GM19351 (cell line): Measurements from ENCODE around the gene ARHGAP35.
A peak's percentile ranks its signal among the peaks of the same experiment; 100 is the strongest.
"Not testable (repeated sequence)": the region's sequence is repeated elsewhere in the genome, so short reads cannot be mapped to it uniquely, and the experiment has no call there.

Source experiments
- ATAC-seq: cut with Tn5 transposase; IDR thresholded peaks from one replicate; pipeline ENCODE4 v1.9.1; 2021; ENCODE audit warnings: mild to moderate bottlenecking, moderate library complexity; ENCODE audit not compliant: unreplicated experiment

ARHGAP35 gene

DNA sequence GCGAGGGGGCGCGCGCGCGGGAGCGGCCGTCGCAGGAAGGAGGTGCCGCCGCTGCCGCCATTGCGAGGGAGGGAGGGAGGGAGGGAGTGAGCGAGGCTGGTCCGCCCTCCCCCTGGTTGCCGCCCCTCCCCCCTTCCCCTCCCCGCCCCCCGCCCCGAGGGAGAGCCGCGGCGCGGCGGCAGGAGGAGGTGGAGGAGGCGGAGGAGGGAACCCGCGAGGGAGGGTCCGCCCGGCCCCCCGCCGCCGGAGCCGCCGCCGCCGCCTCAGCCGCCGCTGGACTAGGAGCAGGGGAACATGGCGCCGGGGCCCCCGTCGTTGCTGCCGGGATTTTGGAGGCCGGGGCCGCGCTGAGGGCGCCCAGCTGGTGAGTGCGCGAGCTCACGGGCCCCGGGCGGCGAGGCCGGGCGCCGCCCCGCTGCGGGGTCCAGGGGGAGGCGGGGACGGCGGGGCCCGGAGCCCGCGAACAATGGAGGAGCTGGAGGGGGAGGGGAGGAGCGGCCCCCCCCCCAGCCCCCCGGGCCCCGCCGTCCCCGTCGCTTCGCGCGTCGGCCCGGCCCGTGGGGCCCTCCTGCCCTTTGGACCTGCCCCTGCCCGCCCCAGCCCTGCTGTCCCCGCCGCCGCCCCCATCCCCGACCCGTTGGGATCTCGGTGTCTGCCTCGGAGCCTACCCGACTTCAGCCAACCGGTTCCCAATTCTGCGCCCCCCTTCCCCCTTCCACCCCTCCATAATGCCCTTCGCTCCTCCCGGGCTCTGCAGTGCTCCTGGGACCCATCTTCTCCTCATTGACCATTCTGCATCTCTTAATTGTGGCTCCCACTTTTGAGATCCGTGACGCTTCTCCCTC, at the start of gene ARHGAP35:
ARHGAP35 (plus strand) TSS at position 152 of the 845 bp plus-strand sequence. CDS start 57,679 bp downstream, outside the sequence.
- ATAC-seq: no peak

DNA sequence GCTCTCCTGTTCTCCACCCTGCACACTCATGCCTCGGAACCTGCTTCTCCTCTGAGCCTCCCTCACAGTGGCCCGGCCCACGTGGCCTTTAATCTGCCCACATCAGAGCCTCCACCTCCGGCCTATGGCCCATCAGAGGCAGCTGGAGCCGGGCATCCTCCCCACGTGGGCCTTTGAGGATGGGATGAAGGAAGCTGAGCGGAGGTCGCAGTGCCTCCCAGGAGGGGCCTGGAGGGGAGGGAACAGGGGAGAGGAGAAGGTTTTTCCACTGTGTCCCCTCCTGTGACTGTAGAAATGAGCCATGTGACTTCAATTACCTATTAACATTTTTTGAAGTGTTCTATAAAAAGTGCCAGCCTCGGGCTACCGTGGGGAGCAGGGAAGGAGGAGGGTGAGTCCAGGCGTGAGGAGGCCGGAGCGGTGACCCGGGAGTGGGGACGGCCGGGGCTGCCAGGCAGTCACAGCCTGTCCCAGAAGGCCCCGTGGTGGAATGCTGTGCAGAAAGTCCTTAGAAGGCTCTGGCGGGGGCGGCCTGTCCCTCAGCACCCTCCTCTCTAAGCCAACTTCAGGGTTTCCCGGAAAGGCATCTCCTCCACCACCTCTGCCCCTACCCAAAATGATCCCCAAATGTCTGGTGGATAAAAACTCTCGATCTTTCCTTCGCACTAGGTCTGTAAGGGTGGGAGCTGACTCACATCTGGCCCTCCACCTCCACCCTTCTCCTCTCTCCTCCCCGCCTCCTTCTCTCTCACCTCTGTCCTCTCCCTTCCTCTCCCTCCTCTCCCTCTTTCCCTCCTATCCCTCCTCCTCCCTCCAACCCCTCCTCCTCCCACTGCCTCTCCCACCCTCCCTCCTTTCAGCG, 47.6 kb upstream of the ARHGAP35 start:
- no peak for ATAC-seq

DNA sequence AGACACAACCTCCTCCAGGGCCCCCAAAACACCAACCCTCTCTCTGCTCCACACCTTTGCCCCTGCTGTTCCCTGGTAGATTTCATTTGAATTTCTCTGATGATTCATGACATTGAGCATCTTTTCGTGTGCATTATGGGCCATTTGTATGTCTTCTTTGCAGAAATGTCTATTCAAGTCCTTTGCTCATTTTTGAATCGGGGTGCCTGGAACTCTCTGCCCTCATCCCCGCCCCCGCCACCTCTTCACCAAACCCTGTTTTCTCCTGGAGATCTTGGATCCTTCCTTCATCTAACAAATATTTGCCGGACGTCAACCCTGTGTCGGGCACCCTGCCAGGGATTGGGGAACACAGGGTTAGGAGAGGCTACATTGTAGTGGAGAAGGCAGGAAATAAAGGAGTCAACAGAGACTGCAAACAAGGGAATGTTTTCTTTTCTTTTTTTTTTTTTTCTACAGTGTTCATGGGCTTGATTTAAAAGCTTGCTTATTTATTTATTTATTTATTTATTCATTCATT, 46.9 kb upstream of the ARHGAP35 start:
- ATAC-seq: no peak

DNA sequence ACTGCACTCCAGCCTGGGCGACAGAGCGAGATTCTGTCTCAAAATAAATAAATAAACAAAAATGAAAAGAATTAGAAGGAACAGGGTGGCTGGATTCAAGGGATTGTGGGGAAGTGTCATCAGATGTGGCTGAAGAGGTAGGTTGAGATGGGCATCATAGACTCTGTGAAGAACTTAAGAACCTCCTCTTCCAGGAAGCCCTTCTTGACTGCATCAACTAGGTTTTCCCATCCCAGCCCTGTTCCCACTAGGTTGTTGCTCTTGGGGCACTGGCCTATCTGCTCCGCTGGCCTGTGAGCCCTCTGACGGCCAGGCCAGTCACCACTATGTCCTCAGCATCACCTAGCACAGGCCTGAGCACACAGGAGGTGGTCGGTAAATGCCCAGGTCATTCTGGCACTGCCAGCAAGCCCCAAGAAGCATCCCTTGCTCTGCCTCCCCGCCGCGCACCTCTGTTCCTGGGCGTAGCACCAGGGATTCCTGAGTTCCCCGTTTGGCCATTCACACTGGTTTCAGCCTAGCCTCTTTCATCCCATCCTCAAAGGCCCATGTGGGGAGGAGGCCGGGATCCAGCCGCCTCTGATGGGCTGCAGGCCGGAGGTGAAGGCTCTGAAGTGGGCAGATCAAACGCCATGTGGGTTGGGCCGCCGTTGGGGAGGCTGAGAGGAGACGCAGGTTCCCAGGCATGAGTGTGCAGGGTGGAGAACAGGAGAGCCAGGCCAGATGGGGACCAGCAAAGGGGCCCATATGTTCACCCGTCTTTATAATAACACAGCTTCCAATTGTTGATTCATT, 44.8 kb upstream of the ARHGAP35 start:
- ATAC-seq: no peak

DNA sequence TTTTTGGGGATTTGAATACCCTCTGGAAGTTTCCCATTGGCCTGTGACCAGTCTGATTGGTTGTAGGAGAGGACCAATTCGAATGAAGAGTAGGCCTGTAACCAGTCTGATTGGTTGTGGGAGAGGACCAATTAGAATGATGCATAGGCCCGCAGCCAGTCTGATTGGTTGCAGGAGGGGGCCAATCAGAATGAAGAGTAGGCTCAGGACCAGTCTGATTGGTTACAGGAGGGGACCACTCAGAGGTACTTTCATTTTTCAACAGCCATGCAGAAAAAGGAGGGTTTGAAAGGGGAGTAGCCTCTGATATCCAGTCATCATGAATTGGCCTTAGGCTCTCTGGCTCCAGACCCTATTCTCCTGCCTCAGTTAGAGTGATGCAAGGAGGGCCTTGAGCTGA, 42.0 kb upstream of the ARHGAP35 start:
- ATAC-seq: no peak

DNA sequence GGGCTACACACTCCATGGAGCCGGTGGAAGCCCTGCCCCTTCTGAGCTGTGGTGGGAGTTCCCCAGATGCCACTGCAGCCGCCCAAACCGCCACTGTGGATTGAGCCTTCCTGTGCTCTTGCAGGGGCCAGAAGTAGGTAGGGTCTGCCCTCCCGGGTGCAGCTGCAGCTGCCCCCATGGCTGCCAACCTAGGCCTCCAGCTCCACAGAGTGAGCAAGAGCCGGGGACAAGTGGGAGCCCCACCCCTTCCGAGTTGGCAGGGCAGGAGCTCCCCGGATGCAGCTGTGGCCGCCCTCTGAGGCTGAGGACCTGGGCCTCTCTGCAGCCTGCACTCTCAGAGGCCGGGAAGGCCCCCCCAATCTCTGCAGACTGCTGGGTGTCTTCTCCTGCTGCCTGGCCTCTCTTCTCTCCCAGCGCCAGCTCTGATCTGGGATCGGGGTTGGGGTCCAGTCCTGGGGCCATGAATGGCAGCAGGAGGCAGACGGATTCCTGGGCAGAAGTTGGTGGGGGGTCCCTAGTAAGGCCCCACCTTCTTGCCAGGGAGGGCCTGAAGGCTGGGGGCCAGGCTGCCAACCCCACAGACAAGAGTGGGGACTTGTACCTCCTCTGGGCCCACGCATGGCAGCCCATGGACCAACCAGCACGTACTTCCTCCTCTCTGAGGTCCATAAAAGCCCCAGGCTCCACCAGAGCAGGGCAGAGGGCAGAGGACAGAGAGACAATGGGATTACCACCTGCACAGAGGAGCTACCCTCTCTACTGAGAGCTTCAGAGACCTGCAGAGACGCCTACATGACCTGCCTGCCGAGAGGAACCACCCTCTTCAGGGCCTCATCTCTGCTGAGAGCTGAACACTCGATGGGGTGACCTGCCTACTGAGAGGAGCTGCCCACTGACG, 39.0 kb upstream of the ARHGAP35 start:
- ATAC-seq: peak; percentile 45

DNA sequence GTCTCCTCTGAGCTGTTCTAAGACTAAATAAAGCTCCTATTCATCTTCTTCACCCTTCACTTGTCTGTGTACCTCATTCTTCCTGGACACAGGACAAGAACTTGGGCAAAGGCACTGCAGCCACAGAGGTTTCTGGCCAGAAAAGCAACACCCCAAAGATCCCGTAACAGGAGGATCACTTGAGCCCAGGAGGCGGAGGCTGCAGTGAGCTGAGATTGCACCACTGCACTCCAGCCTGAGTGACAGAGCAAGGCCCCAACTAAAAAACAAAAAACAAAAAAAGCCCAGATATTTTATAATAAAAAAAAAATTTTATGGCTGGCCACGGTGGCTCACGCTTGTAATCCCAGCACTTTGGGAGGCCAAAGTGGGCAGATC, 38.4 kb upstream of the ARHGAP35 start:
- not testable (repeated sequence) for ATAC-seq

DNA sequence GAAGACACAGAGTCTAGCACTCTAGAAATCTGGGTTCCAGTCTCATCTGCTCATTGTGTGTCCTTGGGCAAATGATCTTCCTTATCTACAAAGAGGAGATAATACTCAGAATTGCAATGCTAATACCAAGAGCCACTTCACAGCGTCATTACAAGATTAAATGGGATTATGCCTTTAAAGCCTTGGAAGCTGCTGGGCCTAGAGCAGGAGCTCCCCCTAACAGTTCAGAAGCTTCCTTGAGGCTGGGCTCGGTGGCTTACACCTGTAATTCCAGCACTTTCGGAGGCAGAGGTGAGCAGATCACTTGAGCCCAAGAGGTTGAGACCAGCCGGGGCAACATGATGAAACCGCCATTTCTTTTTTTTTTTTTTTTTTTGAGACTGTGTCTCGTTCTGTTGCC, 37.7 kb upstream of the ARHGAP35 start:
- no peak for ATAC-seq

DNA sequence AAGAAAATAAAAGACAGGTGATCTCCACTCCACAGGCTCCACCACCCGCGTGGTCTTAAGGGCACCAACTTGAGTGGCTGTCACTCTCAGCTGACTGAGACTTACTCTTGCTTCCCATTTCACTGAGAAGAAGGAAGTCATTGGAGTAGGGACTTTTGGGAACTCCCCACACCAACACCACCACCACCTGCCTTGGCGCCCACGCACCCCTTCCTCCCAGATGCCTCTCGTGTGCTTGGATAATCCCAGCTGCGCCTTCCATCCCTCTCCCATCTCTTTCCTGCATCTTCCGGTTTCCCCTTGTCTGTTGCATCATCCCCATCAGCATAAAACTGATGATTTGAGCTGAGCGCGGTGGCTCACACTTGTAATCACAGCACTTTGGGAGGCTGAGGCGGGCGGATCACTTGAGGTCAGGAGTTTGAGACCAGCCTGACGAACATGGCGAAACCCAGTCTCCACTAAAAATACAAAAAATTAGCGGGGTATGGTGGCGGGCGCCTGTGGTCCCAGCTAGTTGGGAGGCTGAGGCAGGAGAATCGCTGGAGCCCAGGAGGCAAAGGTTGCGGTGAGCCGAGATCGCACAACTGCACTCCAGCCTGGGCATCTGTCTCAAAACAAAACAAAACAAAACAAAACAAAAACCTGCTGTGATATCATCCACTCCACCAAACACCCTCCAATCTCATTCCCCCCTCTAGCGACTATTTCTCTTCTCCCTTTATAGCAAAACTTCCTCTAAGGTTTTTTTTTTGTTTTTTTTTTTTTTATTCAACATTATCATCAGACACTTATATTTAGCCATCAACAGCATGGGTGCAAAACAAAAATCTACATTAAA, 35.7 kb upstream of the ARHGAP35 start:
- ATAC-seq: no peak

DNA sequence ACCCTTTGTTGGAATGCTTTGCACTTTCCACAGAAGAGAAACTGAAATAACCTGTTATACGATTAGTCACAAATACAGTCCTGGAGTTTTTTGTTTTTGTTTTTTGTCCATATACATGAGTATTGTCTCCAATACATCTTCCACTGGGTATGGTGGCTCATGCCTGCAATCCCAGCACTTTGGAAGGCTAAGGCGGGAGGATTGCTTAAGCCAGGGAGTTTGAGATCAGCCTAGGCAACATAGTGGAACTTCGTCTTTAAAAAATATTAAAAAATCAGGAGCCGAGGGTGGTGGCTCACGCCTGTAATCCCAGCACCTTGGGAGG, 35.1 kb upstream of the ARHGAP35 start:
- no peak for ATAC-seq

DNA sequence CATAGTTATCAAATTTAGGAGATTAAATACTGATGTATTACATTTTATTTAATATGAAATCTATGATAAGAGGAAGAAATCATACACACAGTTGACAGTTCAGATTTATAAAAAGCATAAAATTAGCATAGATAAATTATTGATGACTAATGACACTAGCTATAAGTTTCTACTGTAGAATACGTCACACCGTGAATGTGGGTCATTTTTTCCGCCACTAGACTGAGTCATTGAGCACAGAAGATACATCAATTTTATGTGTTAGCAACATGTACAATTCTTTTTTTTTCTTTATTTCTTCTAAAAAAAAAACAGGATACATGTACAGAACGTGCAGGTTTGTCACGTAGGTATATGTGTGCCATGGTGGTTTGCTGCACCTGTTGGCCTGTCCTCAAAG, 32.3 kb upstream of the ARHGAP35 start:
- no peak for ATAC-seq

DNA sequence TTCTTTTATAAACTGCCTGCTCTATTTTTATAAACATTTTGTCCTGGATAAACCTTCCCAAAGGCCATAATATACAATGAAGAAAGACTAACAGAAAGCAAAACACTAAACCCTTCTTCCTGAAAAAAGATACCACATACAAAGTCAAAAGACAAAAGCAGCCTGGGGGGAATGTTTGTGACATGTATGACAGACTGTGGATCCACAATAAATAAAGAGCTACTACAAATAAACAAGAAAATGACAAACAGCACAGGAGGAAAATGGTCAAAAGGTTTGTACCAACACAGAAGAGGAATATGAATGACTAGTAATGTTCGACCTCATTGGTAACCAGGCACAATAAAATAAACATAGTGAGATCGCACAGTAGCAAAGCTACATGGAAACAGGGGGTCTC, 29.9 kb upstream of the ARHGAP35 start:
- ATAC-seq: no peak

DNA sequence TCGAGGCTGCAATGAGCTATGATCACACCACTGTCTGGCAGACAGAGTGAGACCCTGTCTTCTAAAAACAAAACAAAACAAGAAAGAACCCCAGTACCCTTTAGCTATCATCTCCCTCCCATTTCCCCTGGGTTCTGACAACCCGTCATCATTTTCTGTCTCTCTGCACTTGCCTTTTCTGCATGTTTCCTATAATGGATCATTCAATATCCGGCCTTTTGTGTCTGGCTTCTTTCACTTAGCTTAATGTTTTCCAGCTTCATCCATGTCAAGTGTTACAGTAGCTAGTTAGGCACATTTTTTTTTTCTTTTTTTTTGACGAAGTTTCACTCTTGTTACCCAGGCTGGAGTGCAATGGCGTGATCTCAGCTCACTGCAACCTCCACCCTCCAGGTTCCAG, 26.7 kb upstream of the ARHGAP35 start:
- no peak for ATAC-seq

DNA sequence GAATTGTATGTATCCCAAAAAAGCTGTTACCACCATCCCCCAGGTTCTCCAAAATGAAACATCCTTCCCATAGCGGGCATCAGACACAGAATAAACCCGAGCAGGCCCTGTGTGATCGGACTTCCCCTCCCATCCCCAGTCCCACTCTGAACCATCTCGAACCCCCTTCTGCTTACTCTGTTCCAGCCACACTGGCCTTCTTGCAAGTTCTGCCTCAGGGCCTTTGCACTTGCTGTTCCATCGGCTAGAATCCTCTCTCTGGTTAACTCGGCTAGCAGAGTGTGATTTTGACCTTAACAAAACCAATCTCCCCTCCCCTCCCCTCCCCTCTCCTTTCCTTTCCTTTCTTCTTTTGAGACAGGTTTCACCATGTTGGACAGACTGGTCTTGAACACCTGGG, 25.8 kb upstream of the ARHGAP35 start:
- ATAC-seq: no peak

DNA sequence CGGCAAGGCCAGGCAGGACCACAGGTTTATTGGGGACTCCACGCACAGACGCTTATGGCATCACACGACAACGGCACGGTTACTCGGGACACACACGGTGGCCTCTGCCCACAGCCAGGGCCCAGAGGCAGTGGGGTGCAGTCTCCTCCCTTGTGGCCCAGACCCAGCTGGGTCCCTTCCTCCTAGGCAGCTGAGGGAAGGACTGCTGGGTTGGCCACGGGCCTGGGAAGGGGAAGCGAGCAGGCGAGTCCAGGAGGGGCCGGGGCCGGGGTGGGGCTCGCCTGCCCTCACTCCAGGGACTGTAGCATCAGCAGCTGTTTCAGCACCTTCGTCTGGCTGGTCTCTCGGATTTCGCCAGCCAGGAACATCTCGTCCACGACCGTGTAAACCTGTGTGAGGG, 22.6 kb upstream of the ARHGAP35 start:
- no peak for ATAC-seq

DNA sequence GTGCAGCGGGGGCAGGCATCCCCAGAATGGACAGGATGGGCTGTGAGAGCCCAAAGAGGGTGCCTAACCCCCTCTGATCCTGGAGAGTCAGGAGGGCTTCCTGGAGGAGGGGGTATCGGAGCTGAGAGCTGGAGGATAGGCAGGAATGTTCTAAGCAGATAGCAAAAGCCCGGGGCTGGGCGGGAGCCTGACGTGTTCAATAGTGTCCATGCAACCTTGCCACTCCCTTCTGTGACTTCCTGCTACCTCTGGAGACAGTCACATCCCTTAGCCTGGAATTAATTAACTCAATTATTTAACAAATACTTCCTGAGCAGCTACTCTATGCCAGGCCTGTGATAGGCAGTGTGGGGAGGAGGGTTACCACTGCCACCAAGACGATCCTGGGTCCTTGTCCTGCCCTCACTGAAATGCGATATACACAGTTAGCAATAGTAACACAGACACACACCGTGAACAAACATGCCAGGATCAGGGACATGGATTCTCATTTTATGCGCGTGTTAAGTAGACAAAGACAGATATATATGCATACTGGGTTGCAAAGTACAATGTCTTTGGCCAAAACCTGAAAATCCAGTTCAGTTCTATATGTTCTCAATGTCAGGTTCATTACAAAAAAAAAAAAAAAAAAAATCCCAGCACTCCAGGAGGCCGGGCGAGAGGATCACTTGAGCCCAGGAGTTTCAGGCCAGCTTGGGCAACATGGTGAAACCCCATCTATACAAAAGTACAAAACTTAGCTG, 20.9 kb upstream of the ARHGAP35 start:
- ATAC-seq: no peak

DNA sequence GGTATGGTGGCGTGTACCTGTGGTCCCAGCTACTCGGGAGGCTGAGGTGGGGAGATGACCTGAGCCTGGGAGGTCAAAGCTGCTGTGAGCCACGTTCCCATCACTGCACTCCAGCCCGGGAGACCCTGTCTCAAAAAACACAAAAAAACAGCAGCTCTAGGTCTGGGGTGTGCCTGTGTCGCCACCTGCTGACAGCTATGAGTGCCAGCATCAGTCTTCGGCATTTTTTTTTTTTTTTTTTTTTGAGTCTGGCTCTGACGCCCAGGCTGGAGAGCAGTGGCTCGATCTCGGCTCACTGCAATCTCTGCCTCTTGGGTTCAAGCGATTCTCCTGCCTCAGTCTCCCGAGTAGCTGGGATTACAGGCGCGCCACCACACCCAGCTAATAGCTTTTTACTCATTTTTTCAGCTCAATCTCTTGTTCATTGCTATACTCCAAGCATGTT, 20.3 kb upstream of the ARHGAP35 start:
- no peak for ATAC-seq

DNA sequence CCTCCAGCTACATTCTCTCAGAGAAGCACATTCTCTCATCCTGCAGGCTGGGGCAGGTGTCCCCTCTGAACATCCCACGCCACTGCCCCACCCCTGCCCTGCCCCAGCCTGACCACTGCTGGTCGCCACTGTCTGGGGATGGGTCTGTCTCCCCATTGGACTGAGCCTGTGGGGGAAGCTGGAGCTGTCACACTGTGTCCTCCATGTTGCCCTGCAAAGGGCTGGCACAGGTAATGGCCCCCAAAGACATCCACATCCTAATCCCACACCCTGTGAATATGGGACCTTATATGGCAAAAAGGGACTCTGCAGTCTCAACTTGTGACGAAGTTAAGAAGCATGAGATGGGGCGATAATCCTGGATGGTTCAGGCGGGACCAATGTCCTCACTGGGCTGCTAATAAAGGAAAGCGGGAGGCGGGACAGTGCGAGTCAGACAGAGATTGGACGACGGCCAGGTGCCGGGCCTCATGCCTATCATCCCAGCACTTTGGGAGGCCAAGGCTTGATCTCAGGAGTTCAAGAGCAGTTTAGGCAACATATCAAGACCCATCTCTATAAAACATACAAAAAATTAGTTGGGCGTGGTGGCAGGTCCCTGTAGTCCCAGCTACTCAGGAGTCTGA, 19.2 kb upstream of the ARHGAP35 start:
- ATAC-seq: no peak
